NCI-H2196 treated with DMSO at 0.1 percent for 48 hours (cell line): ENCODE measurements around the gene SNAPC2.
"Not testable (repeated sequence)": the region's sequence is repeated elsewhere in the genome, so short reads cannot be mapped to it uniquely, and the experiment has no call there.

ENCODE experiments used
- DNase-seq: peaks from one replicate; lab custom pipeline; 2025; ENCODE audit not compliant: unreplicated experiment; lab: John Stamatoyannopoulos, UW

SNAPC2 gene

DNA sequence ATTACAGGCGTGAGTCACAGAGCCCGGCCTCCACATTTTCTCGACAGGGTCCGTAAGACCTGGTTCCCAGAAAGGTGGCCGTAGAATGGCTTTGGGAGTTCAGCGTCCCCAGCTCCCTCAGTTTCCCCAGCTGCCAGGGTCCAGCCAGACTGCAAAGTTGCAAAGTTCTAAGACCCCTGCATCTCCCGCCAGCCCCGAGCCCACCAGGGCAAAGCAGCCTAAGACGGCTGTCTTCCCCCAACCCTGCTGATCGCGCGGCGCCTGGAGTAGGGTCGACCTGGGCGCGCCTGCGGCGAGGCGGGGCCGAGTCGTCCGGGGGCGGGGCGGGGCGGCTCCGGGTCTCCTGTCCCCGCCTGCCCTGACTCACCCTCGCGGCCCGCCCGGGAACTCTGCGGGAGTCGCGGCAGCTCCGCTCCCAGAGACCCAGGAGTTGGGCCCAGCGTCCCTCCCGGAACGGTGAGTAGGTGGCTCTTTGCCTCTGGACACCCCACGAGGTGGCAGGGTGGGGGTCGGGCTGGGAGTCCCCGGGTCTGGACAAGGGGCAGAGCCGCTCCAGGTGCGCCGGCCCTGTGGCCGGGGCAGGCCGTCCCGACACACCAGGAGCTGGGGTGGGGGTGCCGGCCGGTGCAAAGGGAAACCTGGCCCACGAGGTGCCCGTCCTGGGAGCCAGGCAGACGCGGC is 31.9 kb upstream of the SNAPC2 start, which contains the start of gene LRRC8E:
Gene LRRC8E (plus strand): TSS at position 366 of the 681 bp plus-strand sequence. CDS start 7,094 bp downstream, outside the sequence.
- no peak for DNase-seq

DNA sequence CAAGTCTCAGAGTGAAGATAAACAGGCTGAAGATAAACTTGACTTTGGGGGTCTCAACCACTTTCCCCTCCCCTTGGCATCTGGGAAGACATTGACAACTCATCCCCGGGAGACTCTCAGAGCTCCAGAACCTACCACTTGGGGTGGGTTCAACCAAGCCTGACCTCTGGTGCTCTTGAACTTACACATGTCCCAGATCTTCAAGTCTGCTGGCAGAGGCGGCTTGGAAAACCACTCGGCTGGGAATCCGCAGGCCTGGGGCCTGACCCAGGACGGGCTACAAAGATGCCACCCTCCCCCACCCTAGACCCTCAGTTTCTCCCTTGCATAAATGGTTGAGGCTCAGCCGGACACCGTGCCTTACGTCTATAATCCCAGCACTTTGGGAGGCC is 31.3 kb upstream of the SNAPC2 start:
- no peak for DNase-seq

DNA sequence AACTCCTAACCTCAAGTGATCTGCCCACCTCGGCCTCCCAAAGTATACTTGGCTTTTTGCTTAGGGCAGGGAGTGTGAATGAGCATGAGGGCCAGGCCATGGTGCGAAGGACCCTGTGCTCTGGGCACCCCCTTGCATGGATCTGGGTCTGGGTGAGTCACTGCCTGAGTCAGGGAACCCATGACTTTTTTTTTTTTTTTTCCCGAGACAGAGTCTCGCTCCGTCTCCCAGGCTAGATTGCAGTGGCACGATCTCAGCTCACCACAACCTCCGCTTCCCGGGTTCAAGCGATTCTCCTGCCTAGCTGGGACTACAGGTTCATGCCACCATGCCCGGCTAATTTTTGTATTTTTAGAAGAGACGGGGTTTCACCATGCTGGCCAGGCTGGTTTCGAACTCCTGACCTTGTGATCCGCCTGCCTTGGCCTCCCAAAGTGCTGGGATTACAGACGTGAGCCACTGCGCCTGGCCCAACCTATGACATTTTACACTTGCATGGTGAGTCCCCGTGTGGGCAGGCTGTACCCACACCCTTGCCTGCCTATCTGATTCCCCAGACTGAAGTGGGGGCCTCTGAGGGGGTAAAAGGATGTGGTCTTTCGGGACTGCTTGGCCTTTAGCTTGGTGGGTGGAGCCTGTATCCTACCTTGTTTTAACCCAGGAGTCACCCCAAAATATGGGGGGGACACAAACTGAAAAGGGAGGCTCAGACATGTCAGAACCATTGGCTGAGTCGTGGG is 26.6 kb upstream of the SNAPC2 start:
- DNase-seq: not testable (repeated sequence)

DNA sequence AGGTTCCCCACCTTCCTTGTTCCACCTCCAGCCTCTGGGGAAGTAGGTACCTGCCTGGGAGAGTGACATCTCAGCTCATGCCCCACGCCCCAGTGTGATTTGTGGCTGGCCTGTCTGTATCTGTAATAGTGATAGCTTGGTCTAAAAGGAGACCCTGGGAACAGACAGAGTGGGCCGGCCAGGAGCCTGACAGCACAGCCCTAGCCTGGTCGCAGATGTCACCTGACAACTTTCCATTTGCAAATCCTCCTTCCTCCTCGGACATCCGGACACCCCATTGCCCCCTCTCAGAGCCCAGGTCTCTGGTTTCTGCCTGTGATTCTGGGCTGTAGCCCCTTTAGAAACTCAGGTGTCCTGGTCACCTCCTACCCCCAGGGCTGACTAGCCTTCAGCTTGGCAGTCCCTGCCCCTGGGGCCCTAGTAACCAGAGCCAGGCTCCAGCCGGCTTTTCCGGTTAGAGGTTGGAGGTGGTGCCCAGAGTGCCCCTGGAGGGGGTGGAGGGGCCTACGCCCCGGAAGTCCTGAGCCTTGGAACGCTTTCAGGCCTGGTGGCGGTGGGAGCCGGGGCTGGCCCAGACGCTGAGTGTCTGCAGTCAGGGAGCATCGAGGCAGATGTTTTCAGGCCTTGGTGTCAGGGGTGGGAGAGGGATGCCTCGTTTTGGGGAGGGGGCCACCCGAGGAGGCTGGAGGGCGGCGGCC is 25.4 kb upstream of the SNAPC2 start:
- DNase-seq: no peak

DNA sequence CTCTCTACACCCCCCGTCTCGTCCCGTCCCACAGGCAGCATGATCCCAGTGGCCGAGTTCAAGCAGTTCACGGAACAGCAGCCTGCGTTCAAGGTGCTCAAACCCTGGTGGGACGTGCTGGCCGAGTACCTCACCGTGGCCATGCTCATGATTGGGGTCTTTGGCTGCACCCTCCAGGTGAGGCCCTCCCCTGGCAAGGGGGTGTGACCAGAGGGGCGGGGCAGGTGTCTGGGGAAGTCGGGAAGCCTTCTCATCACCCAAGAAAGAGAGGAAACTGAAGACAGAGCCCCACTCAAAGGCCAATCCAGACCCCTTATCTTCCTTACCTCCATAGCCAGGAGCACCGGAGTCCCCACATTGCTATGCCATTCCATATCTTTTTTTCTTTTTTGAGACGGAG is 24.6 kb upstream of the SNAPC2 start:
- DNase-seq: no peak

DNA sequence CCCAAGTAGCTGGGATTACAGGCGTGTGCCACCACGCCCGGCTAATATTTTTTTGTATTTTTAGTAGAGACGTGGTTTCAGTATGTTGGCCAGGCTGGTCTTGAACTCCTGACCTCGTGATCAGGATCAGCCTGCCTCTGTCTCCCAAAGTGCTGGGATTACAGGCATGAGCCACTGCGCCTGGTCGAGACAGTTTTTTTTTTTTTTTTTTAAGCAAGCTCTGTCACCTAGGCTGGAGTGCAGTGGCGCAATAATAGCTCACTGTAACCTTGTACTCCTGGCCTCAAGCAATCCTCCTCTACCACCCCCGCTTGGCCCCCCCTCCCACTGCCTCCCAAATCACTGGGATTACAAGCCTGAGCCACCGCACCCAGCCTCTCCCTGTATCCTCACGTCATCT is 22.8 kb upstream of the SNAPC2 start:
- DNase-seq: no peak

DNA sequence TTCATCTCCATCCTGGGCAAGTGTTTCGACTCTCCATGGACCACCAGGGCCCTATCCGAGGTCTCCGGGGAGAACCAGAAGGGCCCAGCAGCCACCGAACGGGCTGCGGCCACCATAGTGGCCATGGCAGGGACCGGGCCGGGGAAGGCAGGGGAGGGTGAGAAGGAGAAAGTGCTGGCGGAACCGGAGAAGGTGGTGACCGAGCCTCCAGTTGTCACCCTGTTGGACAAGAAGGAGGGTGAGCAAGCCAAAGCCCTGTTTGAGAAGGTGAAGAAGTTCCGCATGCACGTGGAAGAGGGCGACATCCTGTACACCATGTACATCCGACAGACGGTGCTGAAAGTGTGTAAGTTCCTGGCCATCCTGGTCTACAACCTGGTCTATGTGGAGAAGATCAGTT is 21.2 kb upstream of the SNAPC2 start:
- no peak for DNase-seq

DNA sequence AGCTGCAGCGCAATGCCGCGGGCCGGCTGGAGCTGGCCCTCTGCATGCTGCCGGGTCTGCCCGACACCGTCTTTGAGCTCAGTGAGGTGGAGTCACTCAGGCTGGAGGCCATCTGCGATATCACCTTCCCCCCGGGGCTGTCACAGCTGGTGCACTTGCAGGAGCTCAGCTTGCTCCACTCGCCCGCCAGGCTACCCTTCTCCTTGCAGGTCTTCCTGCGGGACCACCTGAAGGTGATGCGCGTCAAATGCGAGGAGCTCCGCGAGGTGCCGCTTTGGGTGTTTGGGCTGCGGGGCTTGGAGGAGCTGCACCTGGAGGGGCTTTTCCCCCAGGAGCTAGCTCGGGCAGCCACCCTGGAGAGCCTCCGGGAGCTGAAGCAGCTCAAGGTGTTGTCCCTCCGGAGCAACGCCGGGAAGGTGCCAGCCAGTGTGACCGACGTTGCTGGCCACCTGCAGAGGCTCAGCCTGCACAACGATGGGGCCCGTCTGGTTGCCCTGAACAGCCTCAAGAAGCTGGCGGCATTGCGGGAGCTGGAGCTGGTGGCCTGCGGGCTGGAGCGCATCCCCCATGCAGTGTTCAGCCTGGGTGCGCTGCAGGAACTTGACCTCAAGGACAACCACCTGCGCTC is 20.3 kb upstream of the SNAPC2 start:
- DNase-seq: no peak

DNA sequence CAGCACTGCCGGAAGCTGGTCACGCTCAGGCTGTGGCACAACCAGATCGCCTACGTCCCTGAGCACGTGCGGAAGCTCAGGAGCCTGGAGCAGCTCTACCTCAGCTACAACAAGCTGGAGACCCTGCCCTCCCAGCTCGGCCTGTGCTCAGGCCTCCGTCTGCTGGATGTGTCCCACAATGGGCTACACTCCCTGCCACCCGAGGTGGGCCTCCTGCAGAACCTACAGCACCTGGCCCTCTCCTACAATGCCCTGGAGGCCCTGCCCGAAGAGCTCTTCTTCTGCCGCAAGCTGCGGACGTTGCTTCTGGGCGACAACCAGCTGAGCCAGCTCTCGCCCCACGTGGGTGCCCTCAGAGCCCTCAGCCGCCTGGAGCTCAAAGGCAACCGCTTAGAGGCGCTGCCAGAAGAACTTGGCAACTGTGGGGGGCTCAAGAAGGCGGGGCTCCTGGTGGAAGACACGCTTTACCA is 19.7 kb upstream of the SNAPC2 start:
- DNase-seq: no peak

DNA sequence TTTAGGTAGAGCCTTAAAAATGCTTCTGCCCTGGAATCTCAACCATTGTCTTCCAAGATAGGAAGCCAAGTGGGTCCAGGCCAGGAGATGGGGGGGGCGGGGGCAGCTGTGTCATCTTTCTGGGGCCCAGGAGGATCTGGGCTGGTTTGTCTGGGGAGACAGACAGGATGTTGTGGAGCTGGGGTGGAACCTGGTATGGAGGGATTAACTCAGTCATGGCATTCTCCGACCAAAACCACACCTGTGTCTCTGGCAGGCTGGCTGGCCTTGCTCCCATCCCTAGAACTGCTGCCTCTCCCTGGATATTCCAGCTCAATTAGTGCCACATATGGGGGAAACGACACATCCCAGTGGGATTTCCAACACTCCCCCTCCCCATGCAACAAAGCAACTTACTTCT is 19.2 kb upstream of the SNAPC2 start:
- no peak for DNase-seq

DNA sequence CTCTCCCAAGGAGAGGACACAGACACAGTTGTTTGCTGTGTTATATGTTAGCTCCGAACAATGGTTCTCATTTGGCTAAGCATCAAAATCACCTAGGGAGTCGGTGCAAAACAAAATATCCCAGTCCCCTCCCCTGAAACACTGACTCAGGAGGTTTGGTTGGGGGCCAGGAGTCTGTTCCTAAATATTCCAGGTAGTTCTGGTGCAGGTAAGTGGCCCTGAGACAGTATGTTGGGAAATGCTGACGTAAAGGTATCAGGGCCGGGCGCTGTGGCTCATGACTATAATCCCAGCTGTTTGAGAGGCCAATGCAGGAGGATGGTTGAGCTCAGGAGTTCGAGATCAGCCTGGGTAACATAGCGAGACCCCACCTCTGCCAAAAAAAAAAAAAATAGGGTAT is 18.8 kb upstream of the SNAPC2 start:
- DNase-seq: no peak

DNA sequence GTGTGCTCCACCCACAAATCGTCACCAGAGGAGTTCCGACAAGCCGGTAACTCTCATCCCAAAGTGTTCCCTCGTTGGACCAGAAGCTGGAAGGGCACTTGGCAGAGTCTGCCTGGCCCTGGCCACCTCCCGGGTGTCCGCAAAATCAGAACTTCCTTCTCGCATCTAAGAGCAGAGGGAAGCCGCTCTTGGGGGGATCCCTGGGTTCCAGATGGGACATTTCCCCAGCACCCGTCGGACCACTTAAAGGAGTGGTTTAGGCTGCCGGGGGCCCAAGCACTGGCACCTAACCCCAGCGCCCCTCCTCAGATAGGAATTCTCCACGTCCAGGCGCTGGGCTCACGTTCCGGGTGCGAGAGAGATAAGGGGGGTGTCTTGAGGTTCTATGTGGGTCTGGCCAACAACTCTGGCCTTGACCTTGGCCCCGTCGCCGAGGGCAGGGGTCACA is 17.3 kb upstream of the SNAPC2 start:
- DNase-seq: no peak

DNA sequence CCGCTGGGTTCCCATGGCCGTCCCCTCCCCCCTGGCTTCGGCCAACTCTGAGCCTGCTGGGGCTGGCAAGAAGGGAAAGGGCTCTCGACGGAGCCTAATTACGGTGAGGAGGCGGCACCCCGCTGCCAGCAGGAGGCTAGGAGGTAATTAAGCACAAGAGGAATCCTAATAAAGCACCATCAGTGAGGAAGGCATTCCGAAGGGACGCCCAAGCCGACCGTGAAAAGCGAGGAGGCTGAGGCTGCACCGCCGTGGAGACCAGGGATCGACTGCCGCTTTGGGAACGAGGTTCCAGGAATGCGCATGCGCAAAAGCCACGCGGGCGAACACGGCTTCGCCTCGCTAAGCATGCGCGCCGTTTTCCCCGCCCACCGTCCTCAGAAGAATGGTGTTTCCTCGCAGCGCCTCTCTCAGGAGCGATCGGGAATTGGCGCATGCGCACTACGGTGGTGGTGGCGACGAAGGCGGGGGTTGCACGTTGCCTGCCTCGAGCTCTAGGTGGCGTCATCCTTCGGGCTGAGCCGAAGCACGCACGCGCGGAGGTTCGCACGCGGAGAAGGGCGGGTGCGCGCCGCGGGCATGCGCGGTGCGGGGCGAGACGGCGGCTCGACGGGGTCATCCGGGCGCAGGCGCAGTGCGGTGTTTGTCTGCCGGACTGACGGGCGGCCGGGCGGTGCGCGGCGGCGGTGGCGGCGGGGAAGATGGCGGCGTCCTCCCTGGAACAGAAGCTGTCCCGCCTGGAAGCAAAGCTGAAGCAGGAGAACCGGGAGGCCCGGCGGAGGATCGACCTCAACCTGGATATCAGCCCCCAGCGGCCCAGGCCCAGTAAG is 16.7 kb upstream of the SNAPC2 start, which contains the start of gene MAP2K7:
Gene MAP2K7 (plus strand): TSS at position 634 of the 830 bp plus-strand sequence. CDS start 68 bp downstream, at position 702.
- peak; percentile 98 for DNase-seq

DNA sequence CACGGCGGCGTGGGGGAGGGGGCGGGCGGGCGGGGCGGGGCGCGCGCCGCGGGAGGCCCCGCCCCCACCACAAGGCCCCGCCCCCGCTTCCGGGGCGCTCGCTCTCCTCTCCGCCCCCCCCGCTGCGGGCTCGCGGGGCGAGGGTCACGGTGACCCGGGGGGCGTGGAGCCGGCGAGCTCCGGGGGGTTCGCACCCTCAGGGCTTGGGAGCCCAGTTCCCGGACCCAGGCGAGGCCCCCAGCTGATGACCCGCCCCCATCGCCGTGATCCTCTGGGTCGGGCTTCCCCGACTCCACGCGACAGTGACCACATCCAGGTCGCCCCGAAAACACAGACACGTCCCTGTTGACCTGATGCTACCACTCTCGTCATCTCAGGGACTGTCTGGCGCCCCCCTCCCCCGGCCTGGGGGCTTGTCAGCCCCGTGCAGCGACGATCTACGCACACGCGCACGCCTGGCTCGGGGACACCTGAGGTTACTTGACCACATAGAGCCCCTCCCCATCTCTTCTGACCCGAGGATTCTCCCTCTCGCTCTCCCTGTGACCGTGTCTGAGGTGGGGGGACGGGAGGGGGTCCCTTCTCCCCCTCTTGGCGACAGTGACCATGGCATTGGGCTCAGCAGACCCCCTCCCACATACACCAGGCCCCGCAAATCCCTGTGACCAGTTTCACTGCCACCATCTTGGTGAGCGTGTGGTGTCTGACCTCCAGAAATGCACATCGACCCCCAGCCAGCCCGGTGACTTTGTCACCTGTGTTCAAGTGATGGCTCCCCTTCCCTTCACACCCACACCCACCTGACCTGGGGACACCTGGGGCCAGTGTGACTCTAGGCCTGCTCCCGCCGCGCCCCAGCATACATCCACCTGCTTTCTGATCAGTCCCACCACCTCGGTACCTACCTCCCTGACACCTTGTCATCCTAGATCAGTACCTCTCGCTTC is 15.8 kb upstream of the SNAPC2 start:
- no peak for DNase-seq

DNA sequence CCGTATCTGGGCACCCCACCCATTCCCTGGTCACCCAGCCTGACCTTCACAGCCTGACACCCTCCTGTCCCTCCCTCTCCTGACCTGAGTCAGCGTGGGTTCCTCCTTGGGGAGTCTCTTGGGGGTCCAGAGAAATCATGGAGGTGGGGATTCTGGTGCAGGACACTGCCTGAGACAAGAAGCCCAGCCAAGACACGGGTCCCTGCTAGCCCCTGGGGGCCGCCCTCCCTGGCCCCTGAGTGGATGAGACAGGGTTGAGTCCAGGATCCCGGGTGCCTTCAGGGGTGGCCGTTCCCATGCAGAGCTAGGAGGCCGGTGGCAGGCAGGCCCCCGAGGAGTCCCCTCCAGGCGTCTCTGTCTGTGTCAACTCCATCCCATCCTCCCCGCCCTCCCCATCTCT is 14.9 kb upstream of the SNAPC2 start:
- no peak for DNase-seq

DNA sequence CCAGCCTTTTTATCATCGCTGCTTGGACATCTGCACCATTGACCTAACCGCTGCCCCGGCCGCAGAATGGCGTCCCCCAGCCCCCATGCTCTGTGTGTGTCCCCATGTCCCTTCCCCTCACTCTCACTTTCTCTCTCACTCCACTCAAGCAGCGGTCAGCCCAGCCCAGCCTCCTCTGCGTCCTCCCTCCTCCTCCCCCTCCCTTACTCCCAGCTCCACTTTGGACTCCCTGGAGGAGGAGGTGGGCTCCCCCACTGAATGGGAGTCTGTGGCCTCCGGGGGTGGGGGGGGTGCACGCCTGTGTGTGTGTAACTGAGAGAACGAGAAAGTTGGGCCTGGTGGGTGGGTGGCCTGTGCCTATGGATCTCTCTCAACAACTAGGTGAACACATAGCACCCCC is 14.3 kb upstream of the SNAPC2 start:
- DNase-seq: no peak

DNA sequence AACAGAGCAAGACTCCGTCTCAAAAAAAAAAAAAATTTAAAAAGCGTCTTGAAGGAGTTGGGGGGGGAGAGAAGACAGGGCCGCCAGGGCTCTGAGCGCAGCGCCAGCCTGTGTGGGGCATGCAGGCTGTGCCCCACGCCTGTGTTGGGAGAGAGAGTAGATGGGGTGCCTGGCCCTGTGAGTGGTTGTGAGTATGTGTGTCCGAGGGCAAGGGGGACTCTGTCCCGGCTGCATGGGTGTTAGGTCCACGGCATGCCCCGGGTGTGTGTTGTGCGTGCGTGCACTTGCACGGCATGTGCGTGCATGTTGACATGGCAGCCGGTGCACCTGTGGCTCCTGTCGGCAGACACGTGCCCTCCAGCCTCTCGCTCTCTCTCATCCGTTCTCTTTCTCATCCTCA is 13.0 kb upstream of the SNAPC2 start:
- DNase-seq: no peak

DNA sequence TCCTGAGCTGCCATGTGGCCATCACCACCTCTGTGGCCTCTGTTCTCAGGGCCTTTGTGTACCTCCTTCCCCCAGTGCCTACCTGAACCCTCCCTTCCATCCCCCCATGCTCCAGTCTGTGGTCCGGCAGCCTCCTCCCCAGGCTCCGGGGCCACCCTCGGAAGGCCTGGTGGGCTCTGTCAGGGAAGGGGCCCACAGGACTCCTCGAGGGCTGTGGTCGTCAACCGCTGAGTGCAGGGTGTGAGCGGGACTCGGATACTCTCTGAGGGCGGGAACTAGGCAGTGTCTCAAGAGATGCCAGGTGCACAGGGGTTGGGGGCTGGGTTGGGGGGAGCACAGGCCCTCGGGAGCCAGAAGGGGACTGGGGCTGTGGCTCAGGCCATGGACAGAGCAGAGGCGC is 12.6 kb upstream of the SNAPC2 start:
- no peak for DNase-seq

DNA sequence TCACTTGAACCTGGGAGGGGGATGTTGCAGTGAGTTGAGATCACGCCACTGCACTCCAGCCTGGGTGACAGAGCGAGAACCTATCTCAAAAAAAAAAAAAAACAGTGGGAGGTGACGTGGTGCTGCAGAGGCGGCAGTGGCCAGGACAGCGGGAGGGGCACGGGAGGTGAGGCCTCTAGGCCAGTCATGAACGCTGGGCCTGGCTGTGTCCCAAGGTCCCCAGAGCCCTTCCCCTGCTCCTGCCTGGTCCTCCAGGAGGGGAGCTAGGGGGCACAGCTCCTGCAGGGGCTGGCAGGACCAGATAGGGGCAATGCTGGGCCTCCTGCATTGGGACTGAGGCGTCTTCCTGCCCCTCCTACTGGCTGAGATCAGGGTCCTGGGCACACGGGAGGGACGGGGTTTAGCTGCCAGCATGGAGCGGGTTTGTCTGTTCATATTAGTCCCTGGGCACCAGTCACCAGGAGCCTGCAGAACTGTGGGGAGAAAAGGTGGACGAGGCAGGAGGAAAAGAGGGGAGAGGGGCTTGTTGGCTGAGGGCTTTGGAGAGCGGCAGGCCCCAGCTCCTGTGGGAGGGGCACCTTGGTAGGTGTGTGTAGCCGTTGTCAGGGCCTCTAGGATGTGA is 11.9 kb upstream of the SNAPC2 start:
- DNase-seq: no peak
